ENCODE measurements around the gene MED22. TPM values are rescaled to one million over a fixed set of nuclear protein-coding genes. Genes with fewer than 3 reads are reported as not detected.

MED22 gene
- total and polyA plus RNA-seq, 2 experiments from 2014 or later: 20.9 to 85.7 TPM

DNA sequence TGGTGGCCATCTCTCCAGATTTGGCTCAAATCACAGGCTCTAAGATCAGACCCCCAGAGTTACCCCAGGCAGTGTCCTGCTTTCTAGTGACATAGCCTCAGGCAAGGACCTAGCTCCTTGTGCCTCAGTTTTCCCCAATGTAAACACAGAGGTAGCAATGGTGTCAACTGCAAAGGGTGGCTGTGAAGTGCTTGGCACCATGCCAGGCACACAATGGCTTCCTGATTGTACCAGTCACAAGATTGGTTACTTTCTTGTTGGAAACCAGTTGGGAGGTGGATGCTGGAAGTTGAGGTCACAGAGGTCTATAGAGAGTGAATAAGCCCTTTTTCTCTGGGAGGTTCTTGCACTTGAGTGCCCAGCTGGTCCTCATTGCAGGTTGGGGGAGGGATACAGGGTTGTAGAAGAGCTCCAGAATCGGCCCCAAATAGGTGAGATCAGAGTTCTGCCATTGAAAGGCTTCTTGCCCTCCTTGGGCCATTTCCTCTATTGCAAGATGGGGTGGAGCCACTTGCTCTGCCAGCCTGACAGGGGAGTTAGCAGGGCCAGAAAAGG lies 30.6 kb upstream of the MED22 start:
- peaks cover 21% of the 10 kb centered on the region for H3K79me2 ChIP-seq (replicated peaks; ENCODE audit: insufficient read depth)
- H4K20me1 ChIP-seq (replicated peaks; ENCODE audit: insufficient read depth): peaks cover 16% of the 10 kb centered on the region
- H3K4me3 ChIP-seq: no peak overlapping the region
- Mint-ChIP-seq H3K27me3 (ENCODE audit: insufficient read depth, low read depth, poor library complexity) (peaks cover 29% of the 10 kb centered on the region), H3K27ac (no peak overlapping the region), H3K4me1 (peaks cover 7% of the 10 kb centered on the region; the same call in 2 of the 3 replicates), H3K9me3 (peaks cover 14% of the 10 kb centered on the region; the same call in 2 of the 3 replicates), H3K4me3 (no peak overlapping the region), H3K36me3 (ENCODE audit: low read depth) (peaks cover 7% of the 10 kb centered on the region; the same call in 1 of the 3 replicates)
- TF ChIP-seq NANOG (IDR thresholded peaks at IDR 0.05; ENCODE audit: borderline replicate concordance) (no peak), STAT1 (IDR thresholded peaks at IDR 0.05; ENCODE audit: unreplicated experiment) (no peak), JUNB (IDR thresholded peaks at IDR 0.05; ENCODE audit: unreplicated experiment) (no peak)
- peaks cover 11% of the 10 kb centered on the region; the same call in 1 of the 2 replicates for H3K9me2 ChIP-seq (ENCODE audit: insufficient read depth)
- peaks cover 10% of the 10 kb centered on the region; the same call in 1 of the 2 replicates for H3K4me1 ChIP-seq (ENCODE audit: insufficient read depth)
- H2AFZ ChIP-seq: no peak overlapping the region
- H3K27ac ChIP-seq (ENCODE audit: low read depth): no peak overlapping the region
- no peaks in the 10 kb centered on the region for H3K36me3 ChIP-seq (ENCODE audit: insufficient read depth)
- ATAC-seq (no peak), DNase-seq (ENCODE audit: low spot score) (no peak)
- no peaks in the 10 kb centered on the region for H3F3A ChIP-seq (replicated peaks; ENCODE audit: low read depth)
- peaks cover 13% of the 10 kb centered on the region for H3K27me3 ChIP-seq (ENCODE audit: insufficient read depth)
- no peak overlapping the region for H3K4me2 ChIP-seq

DNA sequence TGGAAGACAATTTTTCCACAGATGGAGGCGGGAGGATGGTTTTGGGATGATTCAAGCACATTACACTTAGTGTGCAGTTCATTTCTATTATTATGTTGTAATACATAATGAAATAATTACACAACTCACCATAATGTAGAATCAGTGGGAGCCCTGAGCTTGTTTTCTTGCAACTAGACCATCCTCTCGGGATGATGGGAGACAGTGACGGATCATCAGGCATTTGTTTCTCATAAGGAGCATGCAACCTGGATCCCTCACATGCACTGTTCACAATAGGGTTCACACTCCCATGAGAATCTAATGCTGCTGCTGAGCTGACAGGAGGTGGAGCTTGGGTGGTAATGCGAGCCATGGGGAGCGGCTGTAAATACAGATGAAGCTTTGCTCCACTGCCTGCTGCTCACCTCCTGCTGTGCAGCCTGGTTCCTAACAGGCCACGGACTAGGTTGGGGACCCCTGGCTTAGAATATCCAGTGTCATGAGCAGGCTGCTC lies 29.8 kb upstream of the MED22 start:
- H4K20me1 ChIP-seq (replicated peaks; ENCODE audit: insufficient read depth): peaks cover 22% of the 10 kb centered on the region
- TF ChIP-seq, protein P1, sequence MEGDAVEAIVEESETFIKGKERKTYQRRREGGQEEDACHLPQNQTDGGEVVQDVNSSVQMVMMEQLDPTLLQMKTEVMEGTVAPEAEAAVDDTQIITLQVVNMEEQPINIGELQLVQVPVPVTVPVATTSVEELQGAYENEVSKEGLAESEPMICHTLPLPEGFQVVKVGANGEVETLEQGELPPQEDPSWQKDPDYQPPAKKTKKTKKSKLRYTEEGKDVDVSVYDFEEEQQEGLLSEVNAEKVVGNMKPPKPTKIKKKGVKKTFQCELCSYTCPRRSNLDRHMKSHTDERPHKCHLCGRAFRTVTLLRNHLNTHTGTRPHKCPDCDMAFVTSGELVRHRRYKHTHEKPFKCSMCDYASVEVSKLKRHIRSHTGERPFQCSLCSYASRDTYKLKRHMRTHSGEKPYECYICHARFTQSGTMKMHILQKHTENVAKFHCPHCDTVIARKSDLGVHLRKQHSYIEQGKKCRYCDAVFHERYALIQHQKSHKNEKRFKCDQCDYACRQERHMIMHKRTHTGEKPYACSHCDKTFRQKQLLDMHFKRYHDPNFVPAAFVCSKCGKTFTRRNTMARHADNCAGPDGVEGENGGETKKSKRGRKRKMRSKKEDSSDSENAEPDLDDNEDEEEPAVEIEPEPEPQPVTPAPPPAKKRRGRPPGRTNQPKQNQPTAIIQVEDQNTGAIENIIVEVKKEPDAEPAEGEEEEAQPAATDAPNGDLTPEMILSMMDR (conservative IDR thresholded peaks at IDR 0.05; ENCODE audit: low read depth in 2 of 2): no peak
- TF ChIP-seq ZNF331 (CRISPR knock-in tag; IDR thresholded peaks at IDR 0.05; ENCODE audit: low read depth): no peak
- TF ChIP-seq JUNB (IDR thresholded peaks at IDR 0.05; ENCODE audit: unreplicated experiment): no peak
- TF ChIP-seq EZH2 (IDR thresholded peaks at IDR 0.05; ENCODE audit: low read depth, unreplicated experiment): no peak
- no peak for TF ChIP-seq CREB1 (CRISPR knock-in tag; IDR thresholded peaks at IDR 0.05; ENCODE audit: low read depth)
- no peak for TF ChIP-seq ZNF114 (CRISPR knock-in tag; IDR thresholded peaks at IDR 0.05)
- TF ChIP-seq, protein P2, sequence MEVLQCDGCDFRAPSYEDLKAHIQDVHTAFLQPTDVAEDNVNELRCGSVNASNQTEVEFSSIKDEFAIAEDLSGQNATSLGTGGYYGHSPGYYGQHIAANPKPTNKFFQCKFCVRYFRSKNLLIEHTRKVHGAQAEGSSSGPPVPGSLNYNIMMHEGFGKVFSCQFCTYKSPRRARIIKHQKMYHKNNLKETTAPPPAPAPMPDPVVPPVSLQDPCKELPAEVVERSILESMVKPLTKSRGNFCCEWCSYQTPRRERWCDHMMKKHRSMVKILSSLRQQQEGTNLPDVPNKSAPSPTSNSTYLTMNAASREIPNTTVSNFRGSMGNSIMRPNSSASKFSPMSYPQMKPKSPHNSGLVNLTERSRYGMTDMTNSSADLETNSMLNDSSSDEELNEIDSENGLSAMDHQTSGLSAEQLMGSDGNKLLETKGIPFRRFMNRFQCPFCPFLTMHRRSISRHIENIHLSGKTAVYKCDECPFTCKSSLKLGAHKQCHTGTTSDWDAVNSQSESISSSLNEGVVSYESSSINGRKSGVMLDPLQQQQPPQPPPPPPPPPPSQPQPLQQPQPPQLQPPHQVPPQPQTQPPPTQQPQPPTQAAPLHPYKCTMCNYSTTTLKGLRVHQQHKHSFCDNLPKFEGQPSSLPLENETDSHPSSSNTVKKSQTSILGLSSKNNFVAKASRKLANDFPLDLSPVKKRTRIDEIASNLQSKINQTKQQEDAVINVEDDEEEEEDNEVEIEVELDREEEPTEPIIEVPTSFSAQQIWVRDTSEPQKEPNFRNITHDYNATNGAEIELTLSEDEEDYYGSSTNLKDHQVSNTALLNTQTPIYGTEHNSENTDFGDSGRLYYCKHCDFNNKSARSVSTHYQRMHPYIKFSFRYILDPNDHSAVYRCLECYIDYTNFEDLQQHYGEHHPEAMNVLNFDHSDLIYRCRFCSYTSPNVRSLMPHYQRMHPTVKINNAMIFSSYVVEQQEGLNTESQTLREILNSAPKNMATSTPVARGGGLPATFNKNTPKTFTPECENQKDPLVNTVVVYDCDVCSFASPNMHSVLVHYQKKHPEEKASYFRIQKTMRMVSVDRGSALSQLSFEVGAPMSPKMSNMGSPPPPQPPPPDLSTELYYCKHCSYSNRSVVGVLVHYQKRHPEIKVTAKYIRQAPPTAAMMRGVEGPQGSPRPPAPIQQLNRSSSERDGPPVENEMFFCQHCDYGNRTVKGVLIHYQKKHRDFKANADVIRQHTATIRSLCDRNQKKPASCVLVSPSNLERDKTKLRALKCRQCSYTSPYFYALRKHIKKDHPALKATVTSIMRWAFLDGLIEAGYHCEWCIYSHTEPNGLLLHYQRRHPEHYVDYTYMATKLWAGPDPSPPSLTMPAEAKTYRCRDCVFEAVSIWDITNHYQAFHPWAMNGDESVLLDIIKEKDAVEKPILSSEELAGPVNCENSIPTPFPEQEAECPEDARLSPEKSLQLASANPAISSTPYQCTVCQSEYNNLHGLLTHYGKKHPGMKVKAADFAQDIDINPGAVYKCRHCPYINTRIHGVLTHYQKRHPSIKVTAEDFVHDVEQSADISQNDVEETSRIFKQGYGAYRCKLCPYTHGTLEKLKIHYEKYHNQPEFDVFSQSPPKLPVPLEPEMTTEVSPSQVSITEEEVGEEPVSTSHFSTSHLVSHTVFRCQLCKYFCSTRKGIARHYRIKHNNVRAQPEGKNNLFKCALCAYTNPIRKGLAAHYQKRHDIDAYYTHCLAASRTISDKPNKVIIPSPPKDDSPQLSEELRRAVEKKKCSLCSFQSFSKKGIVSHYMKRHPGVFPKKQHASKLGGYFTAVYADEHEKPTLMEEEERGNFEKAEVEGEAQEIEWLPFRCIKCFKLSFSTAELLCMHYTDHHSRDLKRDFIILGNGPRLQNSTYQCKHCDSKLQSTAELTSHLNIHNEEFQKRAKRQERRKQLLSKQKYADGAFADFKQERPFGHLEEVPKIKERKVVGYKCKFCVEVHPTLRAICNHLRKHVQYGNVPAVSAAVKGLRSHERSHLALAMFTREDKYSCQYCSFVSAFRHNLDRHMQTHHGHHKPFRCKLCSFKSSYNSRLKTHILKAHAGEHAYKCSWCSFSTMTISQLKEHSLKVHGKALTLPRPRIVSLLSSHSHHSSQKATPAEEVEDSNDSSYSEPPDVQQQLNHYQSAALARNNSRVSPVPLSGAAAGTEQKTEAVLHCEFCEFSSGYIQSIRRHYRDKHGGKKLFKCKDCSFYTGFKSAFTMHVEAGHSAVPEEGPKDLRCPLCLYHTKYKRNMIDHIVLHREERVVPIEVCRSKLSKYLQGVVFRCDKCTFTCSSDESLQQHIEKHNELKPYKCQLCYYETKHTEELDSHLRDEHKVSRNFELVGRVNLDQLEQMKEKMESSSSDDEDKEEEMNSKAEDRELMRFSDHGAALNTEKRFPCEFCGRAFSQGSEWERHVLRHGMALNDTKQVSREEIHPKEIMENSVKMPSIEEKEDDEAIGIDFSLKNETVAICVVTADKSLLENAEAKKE (CRISPR knock-in tag; IDR thresholded peaks at IDR 0.05): no peak
- no peak for TF ChIP-seq STAT1 (IDR thresholded peaks at IDR 0.05; ENCODE audit: unreplicated experiment)

More for the DNA sequence above, 29.8 kb upstream of the MED22 start:
- Histone ChIP-seq H3K4me1 (ENCODE audit: insufficient read depth) (peaks cover 10% of the 10 kb centered on the region; the same call in 1 of the 2 replicates), H3K36me3 (ENCODE audit: insufficient read depth) (peaks cover 3% of the 10 kb centered on the region; the same call in 1 of the 2 replicates), H3K4me2 (no peak overlapping the region), H3K9me2 (ENCODE audit: insufficient read depth) (peaks cover 10% of the 10 kb centered on the region; the same call in 1 of the 2 replicates), H3K79me2 (replicated peaks; ENCODE audit: insufficient read depth) (peaks cover 28% of the 10 kb centered on the region), H3K27me3 (ENCODE audit: insufficient read depth) (peaks cover 13% of the 10 kb centered on the region), H3K27ac (ENCODE audit: low read depth) (no peak overlapping the region), H3F3A (replicated peaks; ENCODE audit: low read depth) (no peaks in the 10 kb centered on the region), H3K4me3 (no peak overlapping the region), H2AFZ (no peak overlapping the region)
- Mint-ChIP-seq H3K4me1 (peaks cover 7% of the 10 kb centered on the region; the same call in 2 of the 3 replicates), H3K27ac (no peak overlapping the region), H3K9me3 (peaks cover 14% of the 10 kb centered on the region; the same call in 2 of the 3 replicates), H3K4me3 (no peak overlapping the region), H3K27me3 (ENCODE audit: insufficient read depth, low read depth, poor library complexity) (peaks cover 29% of the 10 kb centered on the region), H3K36me3 (ENCODE audit: low read depth) (peaks cover 11% of the 10 kb centered on the region)
- ATAC-seq: no peak
- DNase-seq (ENCODE audit: low spot score): no peak
